IgD-negative memory B cell (primary cell): ENCODE results near the gene SMAD3. TPM values are rescaled to one million over a fixed set of nuclear protein-coding genes. Genes with fewer than 3 reads are reported as not detected.

Experiments
- H3K27ac Mint-ChIP-seq, 3 donors: one replicate each; pipeline ENCODE4 v1.8.0; 2020 to 2022; ENCODE audit warnings: mild to moderate bottlenecking in 3 of 3, mixed read lengths in 3 of 3, moderate library complexity in 1 of 3
- H3K27me3 Mint-ChIP-seq: one replicate; pipeline ENCODE4 v1.8.0; 2021; ENCODE audit warnings: mixed read lengths
- H3K36me3 Mint-ChIP-seq: one replicate; pipeline ENCODE4 v1.8.0; 2020; ENCODE audit warnings: mild to moderate bottlenecking, mixed read lengths
- H3K4me1 Mint-ChIP-seq, 3 donors: one replicate each; pipeline ENCODE4 v1.8.0; 2020 to 2022; ENCODE audit warnings: mixed read lengths in 3 of 3, mild to moderate bottlenecking in 1 of 3
- H3K4me3 Mint-ChIP-seq, 4 donors: one replicate each; pipeline ENCODE4 v1.8.0; 2020 to 2022; ENCODE audit warnings: mild to moderate bottlenecking in 4 of 4, mixed read lengths in 4 of 4, moderate library complexity in 3 of 4
- H3K9me3 Mint-ChIP-seq, 3 donors: one replicate each; pipeline ENCODE4 v1.8.0; 2020 to 2021; ENCODE audit warnings: mixed read lengths in 3 of 3, mild to moderate bottlenecking in 1 of 3
- polyA plus RNA-seq: library from polyadenylated mRNA; unstranded; fragments of 300-500 nt; fragmentation: Illumina TruSeq; gene quantifications from one replicate; pipeline ENCODE4 v1.2.3, GENCODE V29; 2021

Gene SMAD3
- polyA plus RNA-seq, 1 donor from 2014 or later: 32.4 TPM

- Mint-ChIP-seq H3K27ac (peak overlapping the region; percentile 9 to 89 (median 74)), H3K27me3 (no peaks in the 10 kb centered on the region), H3K4me3 (no peak overlapping the region), H3K36me3 (peaks cover 7% of the 10 kb centered on the region), H3K4me1 (peaks cover 0 to 5% (median 5%) of the 10 kb centered on the region in 3 donors), H3K9me3 (no peaks in the 10 kb centered on the region)
These were observed 126.9 kb downstream of the SMAD3 start for GRCh38 chr15:67192185-67192820.

GRCh38 chr15:67193223-67193990 lies 128.0 kb downstream of the SMAD3 start:
- H3K4me1 Mint-ChIP-seq: peaks cover 5 to 14% (median 11%) of the 10 kb centered on the region in 3 donors
- H3K36me3 Mint-ChIP-seq: peaks cover 7% of the 10 kb centered on the region
- no peaks in the 10 kb centered on the region for H3K9me3 Mint-ChIP-seq

DNA sequence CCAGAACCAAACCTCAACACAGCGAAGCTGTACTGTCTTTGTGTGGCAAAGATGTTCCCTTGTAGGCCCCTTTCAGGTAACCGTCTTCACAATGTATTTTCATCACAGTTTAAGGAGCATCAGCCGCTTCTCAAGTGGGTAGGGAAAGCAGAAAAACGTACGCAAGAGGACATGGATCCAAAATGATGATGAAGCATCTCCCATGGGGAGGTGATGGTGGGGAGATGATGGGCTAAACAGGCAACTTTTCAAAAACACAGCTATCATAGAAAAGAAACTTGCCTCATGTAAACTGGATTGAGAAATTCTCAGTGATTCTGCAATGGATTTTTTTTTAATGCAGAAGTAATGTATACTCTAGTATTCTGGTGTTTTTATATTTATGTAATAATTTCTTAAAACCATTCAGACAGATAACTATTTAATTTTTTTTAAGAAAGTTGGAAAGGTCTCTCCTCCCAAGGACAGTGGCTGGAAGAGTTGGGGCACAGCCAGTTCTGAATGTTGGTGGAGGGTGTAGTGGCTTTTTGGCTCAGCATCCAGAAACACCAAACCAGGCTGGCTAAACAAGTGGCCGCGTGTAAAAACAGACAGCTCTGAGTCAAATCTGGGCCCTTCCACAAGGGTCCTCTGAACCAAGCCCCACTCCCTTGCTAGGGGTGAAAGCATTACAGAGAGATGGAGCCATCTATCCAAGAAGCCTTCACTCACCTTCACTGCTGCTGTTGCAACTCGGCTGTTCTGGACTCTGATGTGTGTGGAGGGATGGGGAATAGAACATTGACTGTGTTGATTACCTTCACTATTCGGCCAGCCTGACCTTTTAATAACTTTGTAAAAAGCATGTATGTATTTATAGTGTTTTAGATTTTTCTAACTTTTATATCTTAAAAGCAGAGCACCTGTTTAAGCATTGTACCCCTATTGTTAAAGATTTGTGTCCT lies 129.0 kb downstream of the SMAD3 start:
- peak overlapping the region in 2 of 3 donors; percentile 57 to 69 for H3K27ac Mint-ChIP-seq
- peaks cover 8 to 18% (median 12%) of the 10 kb centered on the region in 3 donors for H3K4me1 Mint-ChIP-seq
- no peaks in the 10 kb centered on the region for H3K9me3 Mint-ChIP-seq
- no peaks in the 10 kb centered on the region for H3K27me3 Mint-ChIP-seq
- H3K4me3 Mint-ChIP-seq: no peak overlapping the region
- H3K36me3 Mint-ChIP-seq: peaks cover 4% of the 10 kb centered on the region

More at GRCh38 chr15:67193223-67193990, 128.0 kb downstream of the SMAD3 start:
- no peak overlapping the region for H3K4me3 Mint-ChIP-seq
- peak overlapping the region in 2 of 3 donors; percentile 63 to 74 for H3K27ac Mint-ChIP-seq
- H3K27me3 Mint-ChIP-seq: no peaks in the 10 kb centered on the region

DNA sequence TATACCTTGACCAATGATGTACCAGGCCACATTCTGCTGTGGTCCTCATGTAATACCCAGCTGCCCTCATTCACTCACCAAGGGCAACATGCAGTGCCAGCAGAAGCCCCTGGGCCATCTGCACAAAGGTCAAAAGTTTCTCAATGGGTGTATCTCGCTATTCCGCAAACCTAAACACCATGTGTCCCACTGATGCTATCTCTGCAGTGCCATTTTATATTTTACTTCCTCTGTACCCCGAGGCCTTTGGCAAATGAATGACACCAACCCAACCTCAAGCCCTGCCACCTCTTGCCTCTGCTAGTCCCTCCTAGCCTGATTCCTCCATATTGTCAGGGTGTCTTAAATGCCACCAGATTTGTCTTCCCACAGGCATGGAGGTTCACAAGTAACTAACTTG lies 129.9 kb downstream of the SMAD3 start:
- H3K36me3 Mint-ChIP-seq: peaks cover 4% of the 10 kb centered on the region
- peak overlapping the region in 2 of 3 donors; percentile 39 to 57 for H3K27ac Mint-ChIP-seq
- no peaks in the 10 kb centered on the region for H3K9me3 Mint-ChIP-seq
- H3K4me1 Mint-ChIP-seq: peaks cover 8 to 19% (median 12%) of the 10 kb centered on the region in 3 donors
- H3K27me3 Mint-ChIP-seq: no peaks in the 10 kb centered on the region
- H3K4me3 Mint-ChIP-seq: no peak overlapping the region

- peak overlapping the region in 2 of 3 donors; percentile 7 to 19 for H3K27ac Mint-ChIP-seq
These were observed 130.8 kb downstream of the SMAD3 start for GRCh38 chr15:67196222-67196621.

DNA sequence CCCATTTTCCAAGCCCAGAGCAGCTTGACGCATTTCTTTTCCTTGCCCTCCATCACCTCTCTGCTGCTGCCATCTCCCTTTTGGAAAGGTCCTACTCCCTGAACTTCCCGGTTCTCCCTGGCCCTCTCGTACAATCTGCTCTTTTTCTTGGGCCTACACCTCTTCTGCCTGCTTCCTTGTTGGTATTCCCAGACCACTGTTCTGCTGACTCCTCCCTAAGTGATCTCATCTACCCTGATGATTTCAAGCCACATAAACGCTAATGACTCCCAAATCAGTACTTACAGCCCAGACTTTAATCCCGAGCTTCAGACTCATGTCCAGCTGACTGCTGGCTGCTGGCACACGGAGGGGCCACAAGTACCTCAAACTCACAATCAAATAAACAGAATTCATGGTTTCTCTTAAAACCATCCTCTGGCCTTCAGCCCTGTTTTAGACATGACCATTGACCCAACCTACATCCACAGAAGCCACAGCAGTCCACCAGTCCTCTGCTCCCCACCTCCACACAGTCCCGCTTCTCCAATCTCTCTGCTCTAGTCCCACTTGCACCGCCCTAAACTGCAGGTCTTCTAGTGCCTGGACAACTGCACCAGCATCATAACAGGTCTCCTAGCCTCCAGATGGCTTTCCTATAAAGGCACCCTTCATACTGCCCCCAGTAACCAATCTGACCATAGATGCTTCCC lies 131.4 kb downstream of the SMAD3 start:
- Mint-ChIP-seq H3K36me3 (peaks cover 7% of the 10 kb centered on the region), H3K9me3 (no peaks in the 10 kb centered on the region), H3K27ac (peak overlapping the region in 2 of 3 donors; percentile 48 to 90), H3K27me3 (no peaks in the 10 kb centered on the region), H3K4me1 (peaks cover 8 to 19% (median 12%) of the 10 kb centered on the region in 3 donors), H3K4me3 (no peak overlapping the region)

More at GRCh38 chr15:67196222-67196621, 130.8 kb downstream of the SMAD3 start:
- Mint-ChIP-seq H3K36me3 (peaks cover 6% of the 10 kb centered on the region), H3K4me3 (no peak overlapping the region), H3K27me3 (no peaks in the 10 kb centered on the region), H3K4me1 (peaks cover 8 to 19% (median 12%) of the 10 kb centered on the region in 3 donors), H3K9me3 (no peaks in the 10 kb centered on the region)

DNA sequence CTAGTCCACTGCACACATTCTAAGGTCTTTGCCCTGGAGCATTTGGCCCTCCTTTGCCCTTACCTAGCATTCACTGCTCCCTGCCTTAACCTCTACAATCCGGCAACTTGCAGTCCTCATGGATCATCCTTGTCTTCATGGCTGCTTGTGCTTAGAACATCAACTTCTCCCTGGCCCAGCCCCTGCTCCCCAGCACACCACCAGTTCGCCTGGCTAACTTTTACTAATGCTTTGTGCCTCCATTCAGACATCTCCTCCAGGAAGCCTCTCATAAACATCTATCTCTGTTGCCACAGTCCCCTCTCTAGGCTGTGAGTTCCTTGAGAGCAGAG lies 131.9 kb downstream of the SMAD3 start:
- H3K27me3 Mint-ChIP-seq: no peaks in the 10 kb centered on the region
- no peak overlapping the region for H3K4me3 Mint-ChIP-seq
- peak overlapping the region; percentile 41 to 90 (median 48) for H3K27ac Mint-ChIP-seq
- peaks cover 8 to 19% (median 12%) of the 10 kb centered on the region in 3 donors for H3K4me1 Mint-ChIP-seq
- peaks cover 7% of the 10 kb centered on the region for H3K36me3 Mint-ChIP-seq
- no peaks in the 10 kb centered on the region for H3K9me3 Mint-ChIP-seq

DNA sequence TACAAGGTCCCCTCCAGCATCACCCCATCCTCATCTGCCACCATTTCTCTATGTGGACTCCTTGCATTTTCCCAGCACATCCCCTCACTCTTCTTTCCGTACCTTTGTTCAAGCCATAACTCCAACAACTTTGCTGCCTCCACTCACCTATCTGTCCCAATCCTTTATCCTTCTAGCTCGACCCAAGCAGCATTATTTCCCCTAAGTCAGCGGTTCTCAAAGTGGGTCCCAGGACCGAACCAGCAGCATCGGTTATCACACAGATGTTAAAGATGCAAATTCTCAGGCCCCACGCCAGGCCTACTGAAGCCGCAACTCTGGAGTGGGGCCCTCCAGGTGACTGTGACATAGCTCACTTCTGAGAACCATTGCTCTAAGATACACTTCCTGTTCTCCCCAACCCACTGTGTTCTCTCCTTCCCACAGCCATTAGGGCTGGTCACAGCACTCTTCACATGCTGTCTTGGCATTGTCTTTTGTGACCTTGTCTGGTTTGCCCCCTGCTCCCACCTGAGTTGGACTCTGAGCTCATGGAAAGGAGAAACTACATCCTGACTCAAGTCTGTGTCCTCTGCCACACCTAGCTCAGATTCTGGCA lies 132.9 kb downstream of the SMAD3 start:
- peaks cover 5% of the 10 kb centered on the region for H3K36me3 Mint-ChIP-seq
- H3K27me3 Mint-ChIP-seq: no peaks in the 10 kb centered on the region
- H3K4me1 Mint-ChIP-seq: peaks cover 8 to 19% (median 8%) of the 10 kb centered on the region in 3 donors
- H3K9me3 Mint-ChIP-seq: no peaks in the 10 kb centered on the region
- peak overlapping the region; percentile 34 to 91 (median 48) for H3K27ac Mint-ChIP-seq
- H3K4me3 Mint-ChIP-seq: peak overlapping the region in 1 of 4 donors; percentile 2

DNA sequence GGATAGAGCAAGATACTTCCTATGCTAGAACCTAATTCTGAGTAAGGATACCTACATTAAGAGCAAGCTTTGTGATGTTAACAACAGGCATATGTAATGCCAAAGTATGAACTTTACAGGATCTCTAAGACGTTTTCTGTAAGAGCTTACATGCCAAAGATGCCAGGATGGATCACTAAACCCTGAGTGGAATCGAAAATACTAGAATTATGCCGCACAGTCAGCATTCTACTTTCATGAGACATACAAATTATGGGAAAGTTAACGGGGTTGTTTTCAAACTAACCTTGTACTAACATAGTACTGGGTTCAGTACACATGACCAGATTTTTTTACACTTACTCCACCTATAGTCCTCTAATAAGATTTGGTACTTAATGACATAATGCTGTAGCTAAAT lies 134.0 kb downstream of the SMAD3 start:
- Mint-ChIP-seq H3K4me3 (no peak overlapping the region), H3K9me3 (no peaks in the 10 kb centered on the region), H3K4me1 (peaks cover 8 to 19% (median 8%) of the 10 kb centered on the region in 3 donors), H3K27me3 (no peaks in the 10 kb centered on the region), H3K27ac (peak overlapping the region in 1 of 3 donors; percentile 11), H3K36me3 (peaks cover 3% of the 10 kb centered on the region)

DNA sequence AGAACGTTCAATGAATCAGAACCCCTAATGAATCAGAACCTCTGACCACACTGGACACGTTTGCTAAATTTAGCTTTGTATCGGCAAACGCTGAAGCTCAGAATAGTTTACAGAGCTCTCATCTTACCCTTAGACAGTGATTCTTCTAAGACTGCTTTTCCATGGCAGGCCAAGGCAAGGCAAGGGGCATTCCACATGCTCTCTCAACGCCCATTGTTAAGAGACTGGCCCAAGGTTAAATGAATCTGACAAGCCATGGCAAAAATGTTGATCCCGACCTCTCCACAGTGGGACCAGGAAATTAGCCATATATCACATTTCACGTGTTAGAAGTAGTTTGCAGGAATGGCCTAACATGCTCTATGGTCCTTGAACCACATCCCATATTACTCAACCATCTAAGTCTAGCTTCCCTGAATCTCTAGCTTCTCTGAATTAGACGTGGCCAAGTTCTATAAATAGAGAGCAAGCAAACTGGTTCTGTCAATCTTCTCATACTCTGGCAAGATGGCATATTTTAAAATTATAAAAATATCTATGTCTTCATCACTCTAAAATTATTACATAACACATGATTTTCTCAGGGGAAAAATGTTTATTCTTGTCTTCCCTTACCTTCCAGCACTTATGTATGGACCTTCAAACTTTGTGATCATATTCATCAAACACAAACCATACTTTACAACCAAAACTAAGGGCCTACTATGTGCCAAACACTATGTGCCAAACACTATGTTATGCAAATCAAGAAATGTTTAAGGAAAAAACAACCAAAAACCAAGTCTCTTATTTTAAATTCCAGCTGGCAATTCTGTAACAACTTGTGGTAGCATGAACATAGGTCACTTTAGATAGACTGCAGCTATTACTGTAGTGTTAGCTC lies 134.7 kb downstream of the SMAD3 start:
- Mint-ChIP-seq H3K27me3 (no peaks in the 10 kb centered on the region), H3K9me3 (no peaks in the 10 kb centered on the region), H3K4me1 (peaks cover 8 to 19% (median 8%) of the 10 kb centered on the region in 3 donors), H3K36me3 (peaks cover 3% of the 10 kb centered on the region), H3K4me3 (no peak overlapping the region), H3K27ac (no peak overlapping the region)

DNA sequence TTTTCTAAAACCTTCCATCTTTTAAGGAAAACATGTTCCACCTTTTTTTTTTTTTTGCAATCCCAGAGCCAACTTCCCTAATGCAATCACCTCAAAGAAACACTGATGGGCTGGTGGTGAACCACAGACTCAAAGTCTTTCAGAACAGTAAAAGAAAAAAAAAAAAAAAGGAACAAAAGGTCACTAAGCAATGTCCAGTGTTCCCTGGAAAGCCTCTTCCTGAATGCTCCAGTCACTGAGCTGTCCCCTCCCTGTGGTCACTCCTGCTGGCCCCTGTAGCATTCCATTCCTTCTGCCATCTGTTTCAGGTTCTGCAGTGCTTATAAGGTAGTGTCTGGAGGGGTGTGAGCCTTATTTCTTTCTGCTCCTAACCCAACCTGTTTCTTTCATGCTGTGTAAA lies 135.7 kb downstream of the SMAD3 start:
- peak overlapping the region in 1 of 3 donors; percentile 1 for H3K27ac Mint-ChIP-seq
- H3K36me3 Mint-ChIP-seq: peaks cover 3% of the 10 kb centered on the region
- H3K4me1 Mint-ChIP-seq: peaks cover 8 to 19% (median 8%) of the 10 kb centered on the region in 3 donors
- no peaks in the 10 kb centered on the region for H3K9me3 Mint-ChIP-seq
- no peaks in the 10 kb centered on the region for H3K27me3 Mint-ChIP-seq
- H3K4me3 Mint-ChIP-seq: no peak overlapping the region

DNA sequence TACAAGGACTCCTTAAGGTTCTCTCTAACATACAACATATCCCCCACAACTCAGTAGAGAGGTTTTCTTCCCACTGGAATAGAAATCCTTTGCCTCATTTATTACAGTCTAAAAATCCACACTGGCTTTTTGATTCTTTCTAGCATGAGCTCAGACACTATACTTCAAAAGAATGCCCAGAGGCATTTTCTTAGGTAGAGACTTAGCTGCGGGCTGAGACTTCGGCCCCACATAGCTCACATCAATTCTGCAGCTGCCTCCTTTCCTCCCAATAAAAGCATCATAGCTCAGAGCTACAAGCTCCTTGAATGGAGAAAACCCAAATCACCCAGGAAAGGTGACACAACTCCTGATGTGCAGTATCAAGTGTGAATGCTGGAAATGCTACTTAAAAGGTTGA lies 136.7 kb downstream of the SMAD3 start:
- Mint-ChIP-seq H3K36me3 (peaks cover 3% of the 10 kb centered on the region), H3K27ac (no peak overlapping the region), H3K27me3 (no peaks in the 10 kb centered on the region), H3K4me3 (no peak overlapping the region), H3K9me3 (no peaks in the 10 kb centered on the region), H3K4me1 (peaks cover 8 to 16% (median 8%) of the 10 kb centered on the region in 3 donors)

- no peaks in the 10 kb centered on the region for H3K27me3 Mint-ChIP-seq
- H3K4me3 Mint-ChIP-seq: no peak overlapping the region
- H3K27ac Mint-ChIP-seq: peak overlapping the region in 1 of 3 donors; percentile 32
- H3K4me1 Mint-ChIP-seq: peaks cover 5 to 9% (median 7%) of the 10 kb centered on the region in 3 donors
- H3K9me3 Mint-ChIP-seq: no peaks in the 10 kb centered on the region
- peaks cover 4% of the 10 kb centered on the region for H3K36me3 Mint-ChIP-seq
These were observed 137.6 kb downstream of the SMAD3 start for GRCh38 chr15:67202991-67203390.
